ENCODE results near the gene CDH16. TPM values are rescaled to one million over a fixed set of nuclear protein-coding genes. Genes with fewer than 3 reads are reported as not detected.
A peak's percentile ranks its signal among the peaks of the same experiment; 100 is the strongest.

CDH16 gene
- total RNA-seq, 1 donor from 2014 or later = not detected

GRCh38 chr16:66948837-66949225, 30.1 kb upstream of the CDH16 start:
- Histone ChIP-seq H3K36me3 (peaks cover 7% of the 10 kb centered on the region), H3K4me1 (peaks cover 12% of the 10 kb centered on the region), H3K27ac (no peak overlapping the region), H3K27me3 (ENCODE audit: low read depth) (peaks cover 18% of the 10 kb centered on the region), H3K9me3 (no peaks in the 10 kb centered on the region), H3K4me3 (peak overlapping the region; percentile 59)
- intact Hi-C loops (cut with DNase I) = no loop called here
- ATAC-seq = peak in 1 of 2 donors; percentile 12
- no peak for DNase-seq
- TF ChIP-seq CTCF (IDR thresholded peaks at IDR 0.05) = no peak

GRCh38 chr16:66948134-66948836, 29.6 kb upstream of the CDH16 start:
- peaks cover 18% of the 10 kb centered on the region for H3K27me3 ChIP-seq (ENCODE audit: low read depth)
- H3K4me3 ChIP-seq = peak overlapping the region; percentile 59
- peaks cover 12% of the 10 kb centered on the region for H3K4me1 ChIP-seq
- no peak overlapping the region for H3K27ac ChIP-seq
- TF ChIP-seq CTCF (IDR thresholded peaks at IDR 0.05) = no peak
- peaks cover 12% of the 10 kb centered on the region for H3K36me3 ChIP-seq
- no peak for DNase-seq
- intact Hi-C loops (cut with DNase I) = no loop called here
- H3K9me3 ChIP-seq = no peaks in the 10 kb centered on the region
- peak; percentile 40 to 50 for ATAC-seq

GRCh38 chr16:66947302-66948065, 28.8 kb upstream of the CDH16 start:
- Histone ChIP-seq H3K4me1 (peaks cover 12% of the 10 kb centered on the region), H3K4me3 (peak overlapping the region; percentile 59), H3K27me3 (ENCODE audit: low read depth) (peaks cover 18% of the 10 kb centered on the region), H3K9me3 (no peaks in the 10 kb centered on the region), H3K36me3 (peaks cover 20% of the 10 kb centered on the region), H3K27ac (no peak overlapping the region)
- TF ChIP-seq CTCF (IDR thresholded peaks at IDR 0.05) = peak; percentile 94
- ATAC-seq (peak; percentile 87 to 91), DNase-seq (peak; percentile 81)
- intact Hi-C loops (cut with DNase I) = no loop called here

- Histone ChIP-seq H3K9me3 (no peaks in the 10 kb centered on the region), H3K36me3 (peaks cover 26% of the 10 kb centered on the region), H3K4me1 (peaks cover 12% of the 10 kb centered on the region), H3K27ac (no peak overlapping the region), H3K27me3 (ENCODE audit: low read depth) (peaks cover 18% of the 10 kb centered on the region), H3K4me3 (no peak overlapping the region)
- no peak for DNase-seq
- no peak for ATAC-seq
- intact Hi-C loops (cut with DNase I) = no loop called here
- no peak for TF ChIP-seq CTCF (IDR thresholded peaks at IDR 0.05)
Observed at GRCh38 chr16:66946974-66947301, 28.3 kb upstream of the CDH16 start.

GRCh38 chr16:66946541-66946940, 27.9 kb upstream of the CDH16 start:
- Histone ChIP-seq H3K4me3 (no peak overlapping the region), H3K9me3 (no peaks in the 10 kb centered on the region), H3K4me1 (peaks cover 12% of the 10 kb centered on the region), H3K27me3 (ENCODE audit: low read depth) (peaks cover 18% of the 10 kb centered on the region), H3K27ac (no peak overlapping the region), H3K36me3 (peaks cover 30% of the 10 kb centered on the region)
- DNase-seq = no peak
- ATAC-seq = no peak
- TF ChIP-seq CTCF (IDR thresholded peaks at IDR 0.05) = no peak
- intact Hi-C loops (cut with DNase I) = no loop called here
